Testis (tissue), 5 donors: ENCODE measurements around the gene GNPTAB. TPM values are rescaled to one million over a fixed set of nuclear protein-coding genes. Genes with fewer than 3 reads are reported as not detected.

Experiments
- DNase-seq: peaks from one replicate; pipeline ENCODE4 v3.0.0-alpha.2; 2019
- H3K27ac ChIP-seq, 2 donors: fragments of 200-600 bp; sonication (generic); one replicate each; pipeline ENCODE4 v1.5.1; 2019
- H3K27me3 ChIP-seq: fragments of 200-600 bp; sonication (generic); one replicate; pipeline ENCODE4 v1.5.1; 2019
- H3K36me3 ChIP-seq: fragments of 200-600 bp; sonication (generic); one replicate; pipeline ENCODE4 v1.5.1; 2017; ENCODE audit warnings: low read depth; ENCODE audit errors: missing control alignments
- H3K4me1 ChIP-seq: fragments of 200-600 bp; sonication (generic); one replicate; pipeline ENCODE4 v1.5.1; 2019
- H3K4me3 ChIP-seq, 2 donors: fragments of 200-600 bp; sonication (generic); one replicate each; pipeline ENCODE4 v1.5.1; 2017 to 2019
- H3K9me3 ChIP-seq: fragments of 200-600 bp; sonication (generic); one replicate; pipeline ENCODE4 v1.5.1; 2017
- CTCF ChIP-seq, 3 experiments: fragments of 450-650 bp in 2 of 3; fragments of 200-600 bp in 1 of 3; sonication (generic) in 1 of 3; IDR thresholded peaks; one replicate each; pipeline ENCODE4 v1.5.1; 2016 to 2019; ENCODE audit warnings: antibody characterized with exemption in 3 of 3, mild to moderate bottlenecking in 2 of 3, moderate library complexity in 1 of 3
- POLR2A ChIP-seq: fragments of 450-650 bp; IDR thresholded peaks from one replicate; pipeline ENCODE4 v1.6.1; 2017; ENCODE audit warnings: antibody characterized with exemption, mild to moderate bottlenecking, moderate library complexity
- WGBS, 2 donors: methylation state at CpG; one replicate each; pipeline ENCODE4 v1.1.5; 2018; 5-methylcytosine and 5-hydroxymethylcytosine counted together
- intact Hi-C: fragments of 100-400 bp; cut with DNase I; formaldehyde crosslinking; loops from one replicate; pipeline ENCODE4 v1.15.1; 2023; ENCODE audit warnings: low total_unique reads
- long read RNA-seq, 2 donors: transcript quantifications; one replicate each; lab custom pipeline, GENCODE V29; 2026
- polyA plus RNA-seq: library from polyadenylated mRNA; stranded (reverse); fragments of 350-450 nt; fragmentation: Illumina TruSeq; extraction: RNeasy Lipid Tissue Mini Kit (QIAGEN cat#74804); gene quantifications from one replicate; pipeline ENCODE4 v1.2.3, GENCODE V29; 2014; ENCODE audit warnings: low read depth, low replicate concordance; ENCODE audit not compliant: insufficient read depth
- total RNA-seq, 2 donors: library from RNA; depleted of rRNA; stranded (reverse); fragments of >200 nt; gene quantifications; one replicate each; pipeline ENCODE4 v1.2.3, GENCODE V29; 2016

GNPTAB gene
- 10 to 100 TPM; 39.6 to 41.3 TPM for total RNA-seq
- 19.1 TPM for polyA plus RNA-seq
- long read RNA-seq, donor 1, full-length matches to known transcripts, result 3 of 3 reads
- long read RNA-seq, donor 1, partial matches to known transcripts, result 0 of 3 reads
- long read RNA-seq, donor 1, other reads (novel, unspliced or antisense), result 0 of 3 reads
- long read RNA-seq, donor 2, full-length matches to known transcripts, result 2 of 8 reads
- long read RNA-seq, donor 2, partial matches to known transcripts, result 6 of 8 reads
- long read RNA-seq, donor 2, other reads (novel, unspliced or antisense), result 0 of 8 reads

DNA sequence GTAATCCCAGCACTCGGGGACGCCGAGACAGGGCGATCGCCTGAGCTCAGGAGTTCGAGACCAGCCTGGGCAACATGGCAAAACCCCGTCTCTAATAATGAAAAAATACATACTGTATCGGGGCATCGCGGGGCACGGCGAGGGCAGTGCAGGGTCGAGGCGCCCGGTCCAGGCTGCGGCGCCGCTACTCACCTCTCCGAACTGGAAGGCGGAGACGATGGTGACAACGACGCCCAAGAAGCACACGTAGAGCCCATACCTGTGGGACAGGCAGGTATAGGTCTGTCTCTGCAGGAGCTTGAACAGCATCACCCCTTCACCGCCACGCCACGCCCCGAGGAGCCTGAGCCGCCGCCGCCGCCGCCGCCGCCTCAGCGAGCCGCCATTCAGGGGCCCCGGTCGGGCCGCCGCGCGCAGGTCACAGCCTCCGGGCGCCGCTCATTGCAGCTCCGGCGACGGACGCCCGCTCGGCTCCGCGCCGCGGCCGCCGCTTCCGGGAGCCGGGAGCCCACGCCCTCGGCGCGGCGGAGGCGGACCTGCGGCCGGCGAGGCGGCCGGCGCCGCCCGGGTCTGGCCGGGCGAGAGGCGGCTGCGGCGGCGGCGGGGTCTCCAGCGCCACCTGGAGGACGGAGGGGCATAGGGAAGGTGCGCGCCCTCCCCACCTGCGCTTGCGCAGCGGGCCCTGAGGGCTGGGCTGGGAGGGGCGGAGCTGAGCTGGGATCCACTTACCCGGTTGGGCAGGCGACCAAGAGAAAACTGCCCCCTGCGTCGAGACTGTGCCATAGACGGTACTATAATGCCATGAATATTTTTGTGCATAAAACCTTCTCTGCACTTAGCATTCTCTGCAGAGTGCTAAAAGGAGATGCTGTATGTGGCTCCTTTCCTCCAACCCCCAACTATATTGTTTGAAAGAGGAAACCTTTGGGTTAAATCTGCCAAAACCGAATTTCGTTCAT, at the start of gene GNPTAB:
GNPTAB (minus strand) TSS at position 593 of the 959 bp plus-strand sequence; CDS start at position 309, 284 bp downstream.
- intact Hi-C loops, result loop anchor here (10.0 kb wide), 1 partner anchor 56 kb away; no protein-coding TSS in a partner anchor
- Histone ChIP-seq H3K4me1 (peaks cover 3% of the 10 kb centered on the region), H3K4me3 (peak within 1 kb of the TSS; percentile 68 to 82), H3K27me3 (no peaks in the 10 kb centered on the region), H3K27ac (peak within 1 kb of the TSS; percentile 59 to 79), H3K9me3 (no peaks in the 10 kb centered on the region), H3K36me3 (no peaks in the 10 kb centered on the region)
- WGBS, 2 donors, result 0% methylated on average over 11 to 71 of the region's 96 CpGs
- DNase-seq, result peak; percentile 95
- TF ChIP-seq POLR2A (no peak), CTCF (IDR thresholded peaks at IDR 0.05) (peak; percentile 55 to 90 (median 74))

DNA sequence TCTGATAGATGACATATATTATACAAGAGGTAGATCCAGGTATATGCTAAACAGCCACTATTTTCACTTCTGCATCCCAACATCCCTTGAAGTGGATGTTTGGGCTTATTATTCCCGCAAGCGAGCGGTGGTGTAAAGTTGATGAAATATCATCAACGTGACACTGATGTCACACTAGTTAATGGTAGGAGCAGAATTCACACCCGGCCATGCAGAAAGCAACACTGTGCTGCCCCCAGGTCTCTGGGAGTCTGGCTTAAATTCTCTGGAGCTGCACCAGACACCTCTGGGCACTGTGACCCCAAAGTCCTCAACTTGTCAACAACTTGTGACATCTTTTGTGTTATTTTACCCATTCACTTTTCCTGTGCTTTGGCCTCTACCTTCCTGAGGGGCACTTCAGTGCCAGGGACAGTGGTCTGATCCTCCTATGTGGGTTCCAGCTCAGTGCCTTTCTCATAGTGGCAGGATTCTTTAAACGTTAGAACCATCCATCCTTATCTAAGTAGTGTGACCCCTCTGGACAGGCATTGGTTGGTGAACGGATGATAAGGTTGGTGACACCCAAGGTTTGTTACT, 47.6 kb upstream of the GNPTAB start:
- intact Hi-C loops, result no loop called here
- DNase-seq, result no peak
- Histone ChIP-seq H3K9me3 (no peaks in the 10 kb centered on the region), H3K27me3 (no peaks in the 10 kb centered on the region), H3K4me3 (peak overlapping the region; percentile 86 to 88), H3K27ac (peak overlapping the region; percentile 89 to 96), H3K4me1 (no peaks in the 10 kb centered on the region), H3K36me3 (no peaks in the 10 kb centered on the region)
- TF ChIP-seq POLR2A (no peak), CTCF (IDR thresholded peaks at IDR 0.05) (no peak)
- WGBS, 2 donors, result 15 to 28% methylated on average over 7 of the region's 7 CpGs

DNA sequence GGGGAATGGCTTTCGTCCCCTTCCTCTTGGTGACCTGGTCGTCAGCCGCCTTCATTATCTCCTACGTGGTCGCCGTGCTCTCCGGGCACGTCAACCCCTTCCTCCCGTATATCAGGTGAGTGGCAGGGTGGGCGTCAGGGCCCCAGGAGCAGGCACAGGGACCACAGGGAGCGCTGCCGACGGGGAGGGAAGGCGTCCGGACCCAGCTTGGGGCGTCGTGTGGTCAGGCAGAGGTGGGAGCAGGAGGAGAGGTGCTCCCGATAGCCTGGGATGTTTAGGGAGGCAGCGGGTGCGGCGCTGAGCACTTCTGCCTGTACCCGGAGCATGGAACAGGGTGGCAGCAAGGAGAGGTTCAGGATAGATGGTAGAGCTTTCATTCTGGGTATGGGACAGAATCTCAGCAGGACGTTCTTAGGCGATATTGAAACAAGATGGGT, 47.1 kb upstream of the GNPTAB start:
- Histone ChIP-seq H3K4me1 (no peaks in the 10 kb centered on the region), H3K27me3 (no peaks in the 10 kb centered on the region), H3K4me3 (peak overlapping the region; percentile 86 to 88), H3K27ac (peak overlapping the region; percentile 89 to 96), H3K9me3 (no peaks in the 10 kb centered on the region), H3K36me3 (no peaks in the 10 kb centered on the region)
- WGBS, 2 donors, result 0 to 2% methylated on average over 24 of the region's 24 CpGs
- DNase-seq, result peak; percentile 31
- intact Hi-C loops, result no loop called here
- no peak for TF ChIP-seq CTCF (IDR thresholded peaks at IDR 0.05)
- no peak for TF ChIP-seq POLR2A

- TF ChIP-seq POLR2A (no peak), CTCF (IDR thresholded peaks at IDR 0.05) (peak in 1 of 3 experiments; percentile 7)
- H3K36me3 ChIP-seq, result no peaks in the 10 kb centered on the region
- peak within 1 kb of the TSS; percentile 89 to 96 for H3K27ac ChIP-seq
- intact Hi-C loops, result no loop called here
- H3K9me3 ChIP-seq, result no peaks in the 10 kb centered on the region
- peak; percentile 88 for DNase-seq
- H3K4me1 ChIP-seq, result no peaks in the 10 kb centered on the region
- 0 to 1% methylated on average over 48 to 68 of the region's 105 CpGs for WGBS, 2 donors
- no peaks in the 10 kb centered on the region for H3K27me3 ChIP-seq
- peak within 1 kb of the TSS; percentile 86 to 88 for H3K4me3 ChIP-seq
Observed at GRCh38 chr12:101876861-101877805, 46.4 kb upstream of the GNPTAB start, which contains the start of gene DRAM1. DRAM1 (plus strand) TSS chr12:101877580; CDS start chr12:101877790, 210 bp downstream.
